ENCODE results near the gene SET. TPM values are rescaled to one million over a fixed set of nuclear protein-coding genes. Genes with fewer than 3 reads are reported as not detected.
A peak's percentile ranks its signal among the peaks of the same experiment; 100 is the strongest.

SET gene
- polyA plus RNA-seq, 4 donors, result 55.2 to 322 (median 135) TPM

GRCh38 chr9:128703616-128704355 is 14.8 kb downstream of the SET start:
- WGBS, 3 donors, result 73 to 83% (median 75%) methylated on average over 31 of the region's 31 CpGs
- Histone ChIP-seq H3K4me1 (ENCODE audit: control insufficient read depth in 3 of 3, insufficient read depth in 2 of 3, low read depth in 1 of 3, low read length in 2 of 3) (no peaks in the 10 kb centered on the region), H3K4me3 (ENCODE audit: low read depth in 1 of 3, low read length in 3 of 3) (peak overlapping the region in 2 of 3 donors; percentile 60 to 76), H3K9me3 (ENCODE audit: control insufficient read depth in 2 of 2, insufficient read depth in 1 of 2, low read depth in 1 of 2, low read length in 1 of 2) (no peaks in the 10 kb centered on the region), H3K27ac (ENCODE audit: low read depth in 1 of 3, low read length in 2 of 3) (peak overlapping the region in 1 of 3 donors; percentile 81), H3K36me3 (ENCODE audit: control insufficient read depth in 3 of 3, insufficient read depth in 2 of 3, low read depth in 1 of 3, low read length in 3 of 3) (peaks cover 0 to 11% (median 0%) of the 10 kb centered on the region in 3 donors), H3K27me3 (ENCODE audit: control insufficient read depth in 3 of 3, insufficient read depth in 3 of 3, low read length in 3 of 3) (no peaks in the 10 kb centered on the region)
- no peak for FAIRE-seq
- DNase-seq, result peak in 1 of 2 donors; percentile 28

GRCh38 chr9:128704356-128704670 is 15.3 kb downstream of the SET start:
- 94 to 97% (median 95%) methylated on average over 5 of the region's 5 CpGs for WGBS, 3 donors
- Histone ChIP-seq H3K9me3 (ENCODE audit: control insufficient read depth in 2 of 2, insufficient read depth in 1 of 2, low read depth in 1 of 2, low read length in 1 of 2) (no peaks in the 10 kb centered on the region), H3K4me1 (ENCODE audit: control insufficient read depth in 3 of 3, insufficient read depth in 2 of 3, low read depth in 1 of 3, low read length in 2 of 3) (no peaks in the 10 kb centered on the region), H3K27ac (ENCODE audit: low read depth in 1 of 3, low read length in 2 of 3) (peak overlapping the region in 1 of 3 donors; percentile 79), H3K4me3 (ENCODE audit: low read depth in 1 of 3, low read length in 3 of 3) (no peak overlapping the region), H3K36me3 (ENCODE audit: control insufficient read depth in 3 of 3, insufficient read depth in 2 of 3, low read depth in 1 of 3, low read length in 3 of 3) (peaks cover 0 to 11% (median 0%) of the 10 kb centered on the region in 3 donors), H3K27me3 (ENCODE audit: control insufficient read depth in 3 of 3, insufficient read depth in 3 of 3, low read length in 3 of 3) (no peaks in the 10 kb centered on the region)
- FAIRE-seq (no peak), DNase-seq (no peak)

- H3K4me1 ChIP-seq (ENCODE audit: control insufficient read depth in 3 of 3, insufficient read depth in 2 of 3, low read depth in 1 of 3, low read length in 2 of 3), result no peaks in the 10 kb centered on the region
- no peak overlapping the region for H3K27ac ChIP-seq (ENCODE audit: low read depth in 1 of 3, low read length in 2 of 3)
- DNase-seq (no peak), FAIRE-seq (no peak)
- no peak overlapping the region for H3K4me3 ChIP-seq (ENCODE audit: low read depth in 1 of 3, low read length in 3 of 3)
- no peaks in the 10 kb centered on the region for H3K9me3 ChIP-seq (ENCODE audit: control insufficient read depth in 2 of 2, insufficient read depth in 1 of 2, low read depth in 1 of 2, low read length in 1 of 2)
- peaks cover 0 to 14% (median 0%) of the 10 kb centered on the region in 3 donors for H3K36me3 ChIP-seq (ENCODE audit: control insufficient read depth in 3 of 3, insufficient read depth in 2 of 3, low read depth in 1 of 3, low read length in 3 of 3)
- 89 to 93% (median 91%) methylated on average over 31 to 36 of the region's 36 CpGs for WGBS, 3 donors
- no peaks in the 10 kb centered on the region for H3K27me3 ChIP-seq (ENCODE audit: control insufficient read depth in 3 of 3, insufficient read depth in 3 of 3, low read length in 3 of 3)
Observed at GRCh38 chr9:128705051-128705965, 16.3 kb downstream of the SET start.

GRCh38 chr9:128706045-128706444 is 17.0 kb downstream of the SET start:
- Histone ChIP-seq H3K4me3 (ENCODE audit: low read depth in 1 of 3, low read length in 3 of 3) (no peak overlapping the region), H3K9me3 (ENCODE audit: control insufficient read depth in 2 of 2, insufficient read depth in 1 of 2, low read depth in 1 of 2, low read length in 1 of 2) (no peaks in the 10 kb centered on the region), H3K27me3 (ENCODE audit: control insufficient read depth in 3 of 3, insufficient read depth in 3 of 3, low read length in 3 of 3) (no peaks in the 10 kb centered on the region), H3K36me3 (ENCODE audit: control insufficient read depth in 3 of 3, insufficient read depth in 2 of 3, low read depth in 1 of 3, low read length in 3 of 3) (peaks cover 0 to 14% (median 0%) of the 10 kb centered on the region in 3 donors), H3K4me1 (ENCODE audit: control insufficient read depth in 3 of 3, insufficient read depth in 2 of 3, low read depth in 1 of 3, low read length in 2 of 3) (no peaks in the 10 kb centered on the region), H3K27ac (ENCODE audit: low read depth in 1 of 3, low read length in 2 of 3) (no peak overlapping the region)
- WGBS, 3 donors, result 93 to 100% (median 95%) methylated on average over 1 of the region's 1 CpG
- FAIRE-seq, result no peak
- no peak for DNase-seq

GRCh38 chr9:128706671-128707381 is 17.8 kb downstream of the SET start:
- WGBS, 3 donors, result 84 to 88% (median 88%) methylated on average over 23 of the region's 23 CpGs
- no peaks in the 10 kb centered on the region for H3K4me1 ChIP-seq (ENCODE audit: control insufficient read depth in 3 of 3, insufficient read depth in 2 of 3, low read depth in 1 of 3, low read length in 2 of 3)
- H3K27ac ChIP-seq (ENCODE audit: low read depth in 1 of 3, low read length in 2 of 3), result no peak overlapping the region
- no peaks in the 10 kb centered on the region for H3K9me3 ChIP-seq (ENCODE audit: control insufficient read depth in 2 of 2, insufficient read depth in 1 of 2, low read depth in 1 of 2, low read length in 1 of 2)
- no peaks in the 10 kb centered on the region for H3K27me3 ChIP-seq (ENCODE audit: control insufficient read depth in 3 of 3, insufficient read depth in 3 of 3, low read length in 3 of 3)
- peaks cover 0 to 14% (median 0%) of the 10 kb centered on the region in 3 donors for H3K36me3 ChIP-seq (ENCODE audit: control insufficient read depth in 3 of 3, insufficient read depth in 2 of 3, low read depth in 1 of 3, low read length in 3 of 3)
- FAIRE-seq (no peak), DNase-seq (no peak)
- no peak overlapping the region for H3K4me3 ChIP-seq (ENCODE audit: low read depth in 1 of 3, low read length in 3 of 3)

- no peak overlapping the region for H3K27ac ChIP-seq (ENCODE audit: low read depth in 1 of 3, low read length in 2 of 3)
- H3K4me1 ChIP-seq (ENCODE audit: control insufficient read depth in 3 of 3, insufficient read depth in 2 of 3, low read depth in 1 of 3, low read length in 2 of 3), result no peaks in the 10 kb centered on the region
- 94 to 95% (median 94%) methylated on average over 8 of the region's 8 CpGs for WGBS, 3 donors
- peaks cover 0 to 18% (median 0%) of the 10 kb centered on the region in 3 donors for H3K36me3 ChIP-seq (ENCODE audit: control insufficient read depth in 3 of 3, insufficient read depth in 2 of 3, low read depth in 1 of 3, low read length in 3 of 3)
- no peak overlapping the region for H3K4me3 ChIP-seq (ENCODE audit: low read depth in 1 of 3, low read length in 3 of 3)
- no peak for DNase-seq
- H3K9me3 ChIP-seq (ENCODE audit: control insufficient read depth in 2 of 2, insufficient read depth in 1 of 2, low read depth in 1 of 2, low read length in 1 of 2), result no peaks in the 10 kb centered on the region
- H3K27me3 ChIP-seq (ENCODE audit: control insufficient read depth in 3 of 3, insufficient read depth in 3 of 3, low read length in 3 of 3), result no peaks in the 10 kb centered on the region
- FAIRE-seq, result no peak
Observed at GRCh38 chr9:128707446-128707845, 18.4 kb downstream of the SET start.

- Histone ChIP-seq H3K4me1 (ENCODE audit: control insufficient read depth in 3 of 3, insufficient read depth in 2 of 3, low read depth in 1 of 3, low read length in 2 of 3) (no peaks in the 10 kb centered on the region), H3K4me3 (ENCODE audit: low read depth in 1 of 3, low read length in 3 of 3) (no peak overlapping the region), H3K9me3 (ENCODE audit: control insufficient read depth in 2 of 2, insufficient read depth in 1 of 2, low read depth in 1 of 2, low read length in 1 of 2) (no peaks in the 10 kb centered on the region), H3K36me3 (ENCODE audit: control insufficient read depth in 3 of 3, insufficient read depth in 2 of 3, low read depth in 1 of 3, low read length in 3 of 3) (peaks cover 0 to 40% (median 0%) of the 10 kb centered on the region in 3 donors), H3K27ac (ENCODE audit: low read depth in 1 of 3, low read length in 2 of 3) (no peak overlapping the region), H3K27me3 (ENCODE audit: control insufficient read depth in 3 of 3, insufficient read depth in 3 of 3, low read length in 3 of 3) (no peaks in the 10 kb centered on the region)
- 94 to 96% (median 94%) methylated on average over 26 of the region's 26 CpGs for WGBS, 3 donors
- FAIRE-seq (no peak), DNase-seq (no peak)
Observed at GRCh38 chr9:128712451-128713410, 23.7 kb downstream of the SET start.
